PC-3 (cell line): ENCODE data around the gene SMC1B. TPM values are rescaled to one million over a fixed set of nuclear protein-coding genes. Genes with fewer than 3 reads are reported as not detected.

Experiments used
- ATAC-seq: fragments of 200-7000 bp; cut with Tn5 transposase; 2 replicates; pipeline ENCODE4 v1.9.1; 2020; ENCODE audit warnings: mild to moderate bottlenecking, moderate library complexity
- BruUV-seq: library from RNA; stranded (reverse); fragments of 400-500 nt; replicated peaks from 2 replicates; lab custom pipeline; 2021; lab: Mats Ljungman, UMichigan
- CTCF ChIA-PET: fragments of 300-600 bp; sonication (Branson Sonifier 250); formaldehyde crosslinking; loops from one replicate; lab custom pipeline; 2022; ENCODE audit warnings: antibody characterized with exemption; lab: Charles Lee
- POLR2A ChIA-PET: fragments of 300-600 bp; sonication (Branson Sonifier 250); formaldehyde crosslinking; loops from one replicate; lab custom pipeline; 2022; ENCODE audit warnings: antibody characterized with exemption; ENCODE audit not compliant: unreplicated experiment; lab: Charles Lee
- DNase-seq: peaks from one replicate; pipeline ENCODE4 v3.0.0-alpha.2; 2015
- H2AFZ ChIP-seq: fragments of 300-600 bp; sonication (generic); 2 replicates; pipeline ENCODE4 v1.6.0; 2016; ENCODE audit warnings: antibody characterized with exemption, low read length
- H3F3A ChIP-seq: fragments of 300-600 bp; sonication (generic); one replicate; pipeline ENCODE4 v1.6.0; 2017; ENCODE audit warnings: antibody characterized with exemption, low read length, control low read depth, mild to moderate bottlenecking; ENCODE audit not compliant: unreplicated experiment
- H3K27ac ChIP-seq: fragments of 300-600 bp; sonication (generic); 2 replicates; pipeline ENCODE4 v1.5.1; 2016; ENCODE audit warnings: mild to moderate bottlenecking, low read length
- H3K27me3 ChIP-seq: fragments of 300-600 bp; sonication (generic); 2 replicates; pipeline ENCODE4 v1.6.1; 2016; ENCODE audit warnings: low read length, mixed read lengths
- H3K36me3 ChIP-seq: fragments of 300-600 bp; sonication (generic); 2 replicates; pipeline ENCODE4 v1.6.1; 2016; ENCODE audit warnings: low read depth, mixed run types, low read length, mixed read lengths
- H3K4me1 ChIP-seq: fragments of 300-600 bp; sonication (generic); 2 replicates; pipeline ENCODE4 v1.5.1; 2016; ENCODE audit warnings: low read length; ENCODE audit not compliant: insufficient read depth
- H3K4me2 ChIP-seq: fragments of 300-600 bp; sonication (generic); 2 replicates; pipeline ENCODE4 v1.6.0; 2016; ENCODE audit warnings: low read length
- H3K4me3 ChIP-seq: fragments of 300-600 bp; sonication (generic); 2 replicates; pipeline ENCODE4 v1.5.1; 2016; ENCODE audit warnings: mild to moderate bottlenecking, low read length, mixed read lengths
- H3K79me2 ChIP-seq: fragments of 300-600 bp; sonication (generic); 2 replicates; pipeline ENCODE4 v1.6.1; 2017; ENCODE audit warnings: low read length, mixed read lengths
- H3K9ac ChIP-seq: fragments of 300-600 bp; sonication (generic); 2 replicates; pipeline ENCODE4 v1.6.0; 2016; ENCODE audit warnings: mild to moderate bottlenecking, low read length
- H3K9me2 ChIP-seq: fragments of 300-600 bp; sonication (generic); replicated peaks from 2 replicates; pipeline ENCODE4 v1.6.1; 2016; ENCODE audit warnings: mixed run types, low read length, mixed read lengths
- H3K9me3 ChIP-seq: fragments of 300-600 bp; sonication (generic); 2 replicates; pipeline ENCODE4 v1.6.1; 2016; ENCODE audit warnings: low read length, mixed read lengths
- H4K20me1 ChIP-seq: fragments of 300-600 bp; sonication (generic); 2 replicates; pipeline ENCODE4 v1.6.1; 2016; ENCODE audit warnings: low read length, mixed read lengths
- CTCF ChIP-seq: fragments of 300-600 bp; sonication (generic); conservative IDR thresholded peaks from 2 replicates; pipeline ENCODE4 v1.5.1; 2017; ENCODE audit warnings: antibody characterized with exemption, low read depth, mild to moderate bottlenecking, low read length
- EZH2 ChIP-seq: fragments of 300-600 bp; sonication (generic); IDR thresholded peaks from one replicate; pipeline ENCODE4 v1.6.1; 2017; ENCODE audit warnings: antibody characterized with exemption, mild to moderate bottlenecking, low read length; ENCODE audit not compliant: unreplicated experiment
- EZH2phosphoT487 ChIP-seq: fragments of 300-600 bp; sonication (generic); IDR thresholded peaks from 2 replicates; pipeline ENCODE4 v1.6.1; 2018; ENCODE audit warnings: mild to moderate bottlenecking, antibody characterized with exemption, low read length, borderline replicate concordance
- intact Hi-C: fragments of 100-400 bp; cut with micrococcal nuclease; formaldehyde crosslinking; loops from 2 replicates; pipeline ENCODE4 v1.9.0; 2023
- total RNA-seq: library from RNA; depleted of rRNA; stranded (reverse); fragments of >200 nt; gene quantifications from 2 replicates; pipeline ENCODE4 v1.2.3, GENCODE V29; 2014

SMC1B gene
- total RNA-seq, 1 experiment from 2014 or later, result 0.04 TPM

- H2AFZ ChIP-seq, result no peak overlapping the region
- no peak overlapping the region for H3K27ac ChIP-seq
- DNase-seq, result no peak
- intact Hi-C loops, result no loop called here
- no peak for TF ChIP-seq EZH2
- no peak for TF ChIP-seq CTCF
- TF ChIP-seq EZH2phosphoT487, result no peak
- no peaks in the 10 kb centered on the region for H3K9me3 ChIP-seq
- H3K4me3 ChIP-seq, result no peak overlapping the region
- H3K27me3 ChIP-seq, result no peaks in the 10 kb centered on the region
- no peaks in the 10 kb centered on the region for H3K9me2 ChIP-seq
- no peak for ATAC-seq
- no TSS peak for BruUV-seq
- CTCF ChIA-PET, result no interaction called here
- H3K79me2 ChIP-seq, result no peaks in the 10 kb centered on the region
- no peak overlapping the region for H3K4me2 ChIP-seq
- H3K4me1 ChIP-seq, result no peaks in the 10 kb centered on the region
- H3K36me3 ChIP-seq, result peaks cover 7% of the 10 kb centered on the region; the same call in 1 of the 2 replicates
- no peak overlapping the region for H3K9ac ChIP-seq
- H4K20me1 ChIP-seq, result no peaks in the 10 kb centered on the region
- POLR2A ChIA-PET, result no interaction called here
- no peaks in the 10 kb centered on the region for H3F3A ChIP-seq
Observed at GRCh38 chr22:45343143-45343542, 70.3 kb downstream of the SMC1B start.

- ChIA-PET CTCF (no interaction called here), POLR2A (no interaction called here)
- H3K4me3 ChIP-seq, result no peak overlapping the region
- DNase-seq, result no peak
- no peaks in the 10 kb centered on the region for H3F3A ChIP-seq
- no peak overlapping the region for H3K27ac ChIP-seq
- no peak overlapping the region for H3K9ac ChIP-seq
- no peaks in the 10 kb centered on the region for H3K4me1 ChIP-seq
- ATAC-seq, result no peak
- H2AFZ ChIP-seq, result no peak overlapping the region
- H3K9me3 ChIP-seq, result no peaks in the 10 kb centered on the region
- BruUV-seq, result no TSS peak
- H3K27me3 ChIP-seq, result no peaks in the 10 kb centered on the region
- TF ChIP-seq EZH2phosphoT487, result no peak
- no peak for TF ChIP-seq CTCF
- no peak for TF ChIP-seq EZH2
- intact Hi-C loops, result no loop called here
- H3K36me3 ChIP-seq, result peaks cover 7% of the 10 kb centered on the region; the same call in 1 of the 2 replicates
- no peaks in the 10 kb centered on the region for H3K9me2 ChIP-seq
- no peaks in the 10 kb centered on the region for H3K79me2 ChIP-seq
- H4K20me1 ChIP-seq, result no peaks in the 10 kb centered on the region
- H3K4me2 ChIP-seq, result no peak overlapping the region
Observed at GRCh38 chr22:45341498-45341897, 71.9 kb downstream of the SMC1B start.

- Histone ChIP-seq H3K4me3 (no peak overlapping the region), H3K36me3 (peaks cover 7% of the 10 kb centered on the region; the same call in 1 of the 2 replicates), H3F3A (no peaks in the 10 kb centered on the region), H3K9ac (no peak overlapping the region), H2AFZ (no peak overlapping the region), H4K20me1 (no peaks in the 10 kb centered on the region), H3K4me1 (no peaks in the 10 kb centered on the region), H3K27me3 (no peaks in the 10 kb centered on the region), H3K9me2 (no peaks in the 10 kb centered on the region), H3K27ac (no peak overlapping the region), H3K4me2 (no peak overlapping the region), H3K79me2 (no peaks in the 10 kb centered on the region), H3K9me3 (no peaks in the 10 kb centered on the region)
- CTCF ChIA-PET, result no interaction called here
- no peak for DNase-seq
- intact Hi-C loops, result no loop called here
- TF ChIP-seq EZH2phosphoT487 (no peak), CTCF (no peak), EZH2 (no peak)
- no TSS peak for BruUV-seq
- POLR2A ChIA-PET, result interaction anchor here (0.7 kb wide), 1 partner anchor 285 kb away, joined by 4 read pairs; no protein-coding TSS in a partner anchor
- no peak for ATAC-seq
Observed at GRCh38 chr22:45340323-45340722, 73.1 kb downstream of the SMC1B start.
